ENCODE results near the gene STXBP1.
A peak's percentile ranks its signal among the peaks of the same experiment; 100 is the strongest.

STXBP1 gene

GRCh38 chr9:127716412-127716811 is 104.3 kb downstream of the STXBP1 start:
- DNase-seq: no peak

- DNase-seq: no peak
These were observed 105.7 kb downstream of the STXBP1 start for GRCh38 chr9:127717766-127718165.

- no peak for DNase-seq
These were observed 108.2 kb downstream of the STXBP1 start for GRCh38 chr9:127720031-127720864.

- DNase-seq: no peak
These were observed 108.8 kb downstream of the STXBP1 start for GRCh38 chr9:127720865-127721227.

GRCh38 chr9:127721391-127721821 is 109.3 kb downstream of the STXBP1 start:
- no peak for DNase-seq

GRCh38 chr9:127722055-127722745 is 110.1 kb downstream of the STXBP1 start:
- DNase-seq: no peak

GRCh38 chr9:127723013-127723412 is 110.9 kb downstream of the STXBP1 start:
- no peak for DNase-seq

- DNase-seq: peak; percentile 66
These were observed 111.4 kb downstream of the STXBP1 start for GRCh38 chr9:127723444-127723843.

GRCh38 chr9:127724012-127724411 is 111.9 kb downstream of the STXBP1 start:
- DNase-seq: no peak

- DNase-seq: no peak
These were observed 114.8 kb downstream of the STXBP1 start for GRCh38 chr9:127726871-127727270.

GRCh38 chr9:127728808-127729207 is 116.7 kb downstream of the STXBP1 start:
- DNase-seq: no peak

GRCh38 chr9:127729522-127730256 is 117.6 kb downstream of the STXBP1 start:
- DNase-seq: no peak

- no peak for DNase-seq
These were observed 118.2 kb downstream of the STXBP1 start for GRCh38 chr9:127730262-127730661.

- no peak for DNase-seq
These were observed 118.8 kb downstream of the STXBP1 start for GRCh38 chr9:127730799-127731410.

GRCh38 chr9:127731938-127732337 is 119.9 kb downstream of the STXBP1 start:
- no peak for DNase-seq

GRCh38 chr9:127732444-127732843 is 120.4 kb downstream of the STXBP1 start:
- DNase-seq: no peak

- no peak for DNase-seq
These were observed 121.5 kb downstream of the STXBP1 start for GRCh38 chr9:127733614-127734013.

GRCh38 chr9:127734247-127734746 is 122.2 kb downstream of the STXBP1 start:
- no peak for DNase-seq

GRCh38 chr9:127734747-127735529 is 122.9 kb downstream of the STXBP1 start, which contains the start of gene TOR2A:
TSS of gene TOR2A (minus strand) at chr9:127735294. CDS start at chr9:127735270, 24 bp downstream.
- DNase-seq: peak; percentile 96

GRCh38 chr9:127735530-127736185 is 123.6 kb downstream of the STXBP1 start:
- DNase-seq: no peak

GRCh38 chr9:127738666-127739065 is 126.6 kb downstream of the STXBP1 start:
- no peak for DNase-seq

Measured in fibroblast of skin of scalp (primary cell).